Urothelium cell line (cell line): ENCODE results near the gene PRR14.

Experiments used
- DNase-seq: peaks from one replicate; pipeline ENCODE4 v3.0.0; 2011; ENCODE audit warnings: low spot score, mixed read lengths
- FAIRE-seq: peaks from 2 replicates; lab custom pipeline; 2011; peaks lifted over from hg19 to GRCh38; lab: Jason Lieb, UNC

The PRR14 gene

DNA sequence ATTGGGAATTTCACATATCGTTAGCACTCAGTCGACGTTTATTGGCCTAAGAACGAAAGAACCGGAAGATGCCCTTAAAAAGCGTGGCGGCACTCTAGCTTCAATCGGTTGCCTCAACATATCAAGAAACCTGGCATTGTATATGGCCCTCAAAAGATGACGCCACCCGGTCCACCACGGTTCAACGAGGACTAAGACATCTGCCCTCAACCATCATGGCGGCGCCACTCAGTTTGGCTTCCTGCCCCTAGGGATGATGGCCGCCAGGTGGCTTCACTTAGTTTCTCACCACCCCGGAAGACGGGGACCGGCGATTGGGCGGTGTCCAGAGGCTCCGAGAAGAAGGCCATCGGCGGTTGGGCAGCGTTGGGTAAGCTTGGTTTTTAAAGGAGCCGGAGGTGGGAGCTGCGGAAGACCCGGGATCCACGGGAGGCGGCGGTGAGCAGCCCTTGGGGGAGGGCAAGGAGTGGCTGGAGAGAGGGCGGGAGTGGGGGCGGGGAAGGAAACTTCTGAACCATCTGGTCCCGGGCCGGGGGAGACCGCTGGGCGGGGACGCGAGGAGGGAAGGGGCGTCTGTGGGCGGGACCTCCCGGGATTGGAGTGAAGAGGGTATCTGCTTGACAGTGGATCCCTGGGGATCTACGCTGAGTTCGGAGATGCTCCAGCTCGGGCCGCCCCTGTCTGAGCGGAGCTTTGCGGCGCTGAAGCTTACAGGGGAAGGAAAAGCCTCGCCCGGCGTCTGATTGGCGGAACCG lies at the start of gene PRR14:
Gene PRR14, plus strand, starts transcription at position 592 of the 755 bp plus-strand sequence. CDS start 686 bp downstream, outside the sequence.
- no peak for FAIRE-seq
- peak; percentile 91 for DNase-seq

DNA sequence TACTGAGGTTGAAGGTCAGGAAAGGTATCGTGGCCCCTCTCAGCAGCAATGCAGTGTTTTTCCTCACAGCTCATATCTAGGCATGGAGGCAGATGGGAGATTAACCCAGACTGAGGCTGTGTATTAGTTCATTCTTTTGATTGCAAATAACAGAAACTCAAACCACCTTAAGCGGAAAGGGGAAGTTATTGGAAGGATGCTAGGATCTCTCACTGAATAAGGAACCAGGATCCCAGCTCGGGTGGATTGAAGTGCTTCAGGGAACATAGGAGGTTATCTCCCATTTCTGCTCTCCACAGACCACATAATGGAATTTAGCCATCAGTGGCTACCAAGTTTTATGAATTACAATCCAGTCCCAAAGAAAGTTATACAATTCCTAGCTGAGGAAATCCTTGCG lies 48.8 kb upstream of the PRR14 start:
- FAIRE-seq (no peak), DNase-seq (no peak)

DNA sequence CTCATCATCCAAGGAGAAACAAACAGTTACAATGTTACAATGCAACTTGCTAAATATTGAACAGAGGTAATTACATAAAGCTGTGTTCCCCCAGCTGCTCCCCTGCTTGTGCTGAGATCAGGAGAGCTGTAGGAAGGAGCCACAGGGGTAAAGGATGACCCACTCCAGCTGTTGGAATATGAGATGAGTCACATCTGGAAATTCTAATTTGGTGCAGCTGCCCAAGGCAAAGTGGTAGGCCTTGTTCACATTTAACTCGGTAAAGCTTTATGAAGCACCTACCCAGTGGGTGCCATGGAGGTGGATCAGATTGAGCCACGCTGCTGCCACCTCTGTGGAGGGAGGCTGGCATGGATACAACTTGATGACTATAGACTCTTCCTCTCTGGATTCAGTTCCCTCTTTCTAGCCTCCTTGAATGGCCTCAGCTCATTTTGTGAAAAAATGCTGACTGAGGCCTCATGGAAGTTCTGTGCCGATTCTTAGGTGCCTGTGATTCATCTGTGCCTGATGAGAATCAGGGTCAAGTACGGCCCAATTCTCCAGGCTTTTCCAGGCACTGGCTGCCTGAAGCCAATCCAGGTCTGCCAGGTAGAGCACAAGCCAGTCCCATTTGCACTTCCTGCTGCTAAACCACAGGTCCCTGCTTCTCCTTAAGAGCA lies 48.0 kb upstream of the PRR14 start:
- DNase-seq (no peak), FAIRE-seq (no peak)

DNA sequence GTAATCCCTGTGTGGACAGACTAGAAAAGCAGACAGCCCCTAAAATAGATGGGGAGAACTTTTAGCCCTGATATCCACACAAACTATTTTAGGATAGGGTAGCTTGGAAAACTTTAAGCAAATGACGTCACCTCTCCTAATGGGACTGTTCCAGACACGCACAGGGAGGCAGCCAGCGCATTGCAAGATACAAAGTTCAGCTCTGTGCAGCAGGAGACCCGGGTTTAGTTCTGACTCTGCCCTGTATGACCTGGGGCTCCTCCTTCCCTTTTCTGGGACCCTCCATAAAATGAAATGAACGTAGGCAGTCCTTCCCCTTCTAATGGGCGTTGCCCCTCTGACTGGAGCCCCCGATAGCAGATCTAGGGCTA lies 46.8 kb upstream of the PRR14 start:
- no peak for FAIRE-seq
- DNase-seq = no peak

DNA sequence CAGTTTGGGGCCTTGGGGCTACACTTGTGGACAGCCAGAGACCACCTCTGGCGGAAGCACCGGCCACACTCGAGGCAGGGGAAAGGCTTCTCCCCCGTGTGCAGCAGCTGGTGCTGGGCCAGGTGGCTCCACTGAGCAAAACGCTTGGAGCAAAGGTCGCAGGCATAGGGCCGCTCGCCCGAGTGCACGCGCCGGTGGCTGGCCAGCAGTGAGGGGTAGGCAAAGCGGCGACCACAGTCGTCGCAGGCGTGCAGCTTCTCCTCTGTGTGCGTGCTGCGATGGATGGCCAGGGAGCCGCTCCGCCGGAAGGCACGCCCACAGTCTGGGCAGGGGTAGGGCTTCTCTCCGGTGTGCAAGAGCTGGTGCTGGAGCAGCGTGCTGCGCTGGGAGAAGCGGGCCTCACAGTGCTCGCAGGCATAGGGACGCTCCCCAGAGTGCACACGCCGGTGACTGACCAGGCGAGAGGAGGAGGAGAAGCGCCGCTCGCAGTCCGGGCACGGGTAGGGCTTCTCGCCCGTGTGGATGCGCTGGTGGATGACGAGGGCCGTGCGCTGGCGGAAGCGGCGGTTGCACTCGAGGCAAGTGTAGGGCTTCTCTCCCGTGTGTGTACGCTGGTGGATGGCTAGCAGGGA lies 46.3 kb upstream of the PRR14 start:
- no peak for FAIRE-seq

DNA sequence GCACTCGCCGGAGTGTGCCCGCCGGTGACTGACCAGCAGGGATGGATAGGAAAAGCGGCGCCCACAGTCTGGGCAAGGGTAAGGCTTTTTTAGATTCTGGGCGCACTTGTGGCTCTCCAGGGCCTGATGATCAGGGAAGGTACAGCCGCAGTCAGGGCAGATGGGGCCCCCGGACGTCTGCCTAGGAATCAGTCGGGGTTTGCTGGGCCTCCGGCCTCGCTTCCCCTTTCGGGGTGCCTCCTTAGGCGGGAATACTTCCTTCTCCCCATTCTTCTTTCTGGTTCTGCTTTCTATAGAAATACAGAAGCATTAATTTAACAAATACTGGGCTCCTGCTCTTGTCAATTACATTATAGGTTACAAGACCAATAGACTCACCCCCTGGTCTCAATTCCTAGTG lies 45.6 kb upstream of the PRR14 start:
- FAIRE-seq (no peak), DNase-seq (no peak)

More for the DNA sequence above, 46.3 kb upstream of the PRR14 start:
- DNase-seq = no peak

DNA sequence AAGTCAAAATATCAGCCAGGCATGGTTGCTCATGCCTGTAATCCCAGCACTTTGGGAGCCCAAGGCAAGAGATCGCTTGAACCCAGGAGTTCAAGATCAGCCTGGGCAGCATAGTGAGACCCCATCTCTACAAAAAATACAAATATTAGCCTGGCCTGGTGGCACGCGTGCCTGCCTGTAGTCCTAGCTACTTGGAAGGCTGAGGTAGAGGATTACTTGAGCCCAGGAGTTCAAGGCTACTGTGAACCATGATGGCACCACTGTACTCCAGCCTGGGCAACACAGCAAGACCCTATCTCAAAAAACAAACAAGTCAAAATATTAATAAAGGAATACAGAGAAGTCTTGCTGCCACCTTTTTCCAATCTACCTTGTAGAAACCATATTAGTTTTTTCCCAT lies 44.8 kb upstream of the PRR14 start:
- FAIRE-seq (no peak), DNase-seq (no peak)

DNA sequence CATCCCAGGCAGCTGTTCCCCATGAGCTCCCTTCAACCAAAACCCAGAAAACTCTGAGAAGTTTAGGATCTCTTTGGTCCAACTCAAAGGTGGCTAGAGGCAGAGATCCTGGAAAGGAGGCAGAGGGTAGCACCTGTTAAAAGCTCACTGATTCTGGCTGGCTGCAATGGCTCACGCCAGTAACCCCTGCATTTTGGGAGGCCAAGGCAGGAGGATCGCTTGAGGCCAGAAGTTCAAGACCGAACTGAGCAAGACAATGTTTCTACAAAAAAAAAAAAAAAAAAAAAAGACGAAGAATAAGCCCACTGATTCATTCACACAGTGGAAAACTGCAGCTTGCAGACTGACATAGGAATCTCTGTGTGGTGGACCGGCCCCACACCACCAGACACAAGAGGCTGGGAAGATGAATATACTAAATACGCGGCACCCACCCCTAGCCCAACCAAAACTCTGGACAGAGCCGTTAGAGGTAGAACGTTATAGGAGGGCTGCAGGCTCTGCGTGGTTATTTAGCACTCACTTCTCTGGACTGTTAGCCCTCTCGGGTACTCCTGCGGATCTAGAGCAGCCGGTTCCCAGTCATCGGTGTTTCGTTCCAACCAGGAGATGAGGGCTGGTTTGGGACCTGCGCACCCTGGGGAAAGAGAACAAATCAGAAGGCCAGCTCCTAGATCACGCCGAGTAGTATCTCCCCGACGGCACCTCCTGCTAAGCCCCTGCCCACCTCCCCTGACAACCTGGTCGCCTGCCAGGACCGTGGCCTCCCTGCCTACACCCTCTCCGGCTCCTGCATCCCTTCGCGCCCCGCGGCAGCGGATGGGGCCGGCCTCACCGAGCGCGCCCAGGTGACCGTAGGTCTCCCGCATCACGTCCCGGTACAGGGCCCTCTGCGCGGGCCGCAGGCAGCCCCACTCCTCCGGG lies 41.5 kb upstream of the PRR14 start:
- no peak for FAIRE-seq
- peak; percentile 45 for DNase-seq

DNA sequence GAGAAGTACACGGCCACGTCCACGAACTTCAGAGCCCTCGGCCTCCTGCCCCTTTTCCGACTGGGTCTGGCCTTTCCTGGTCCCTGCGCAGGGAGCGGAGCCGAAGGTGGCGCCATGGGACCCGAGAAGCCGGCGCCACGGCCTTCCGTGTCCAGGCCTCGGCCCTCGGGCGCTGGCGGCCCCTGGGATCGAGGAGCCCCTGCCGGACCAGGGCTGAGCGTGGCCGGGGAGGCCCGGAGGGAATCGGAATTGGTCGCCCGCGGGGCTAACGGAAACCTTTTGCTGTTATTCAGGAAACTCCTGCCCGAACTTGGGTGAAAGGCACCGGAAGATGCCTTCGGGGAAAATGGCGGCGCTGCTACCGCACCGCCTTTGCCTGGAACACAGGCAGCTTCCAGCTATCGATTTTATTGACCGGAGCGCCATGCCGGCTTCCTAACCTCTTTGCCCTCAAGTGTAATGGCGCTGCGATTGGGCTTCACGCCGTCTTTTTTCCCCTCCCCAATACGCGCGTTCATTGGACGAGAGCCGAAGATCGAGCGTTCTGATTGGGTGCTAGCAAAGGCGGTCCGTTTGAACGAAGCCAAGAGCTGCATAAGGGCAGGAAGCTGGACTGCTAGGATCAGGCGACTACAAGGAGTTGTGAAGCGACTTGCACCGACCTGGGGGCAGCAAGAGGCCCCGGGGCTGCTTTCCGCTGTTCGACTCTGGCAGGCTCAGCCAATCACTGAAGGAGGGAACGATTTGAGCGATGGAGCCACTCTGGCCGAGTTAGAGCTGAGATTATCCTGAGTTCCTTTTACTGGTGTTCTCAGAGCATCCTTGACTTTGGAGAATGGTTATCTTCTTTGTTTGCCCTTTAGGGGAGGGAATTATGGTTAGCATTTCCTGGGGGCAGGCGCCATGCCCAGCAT lies 40.6 kb upstream of the PRR14 start, which contains the start of gene ZNF689:
Gene ZNF689, minus strand, starts transcription at position 464 of the 914 bp plus-strand sequence. Its CDS starts 348 bp downstream, at position 116.
- no peak for FAIRE-seq
- DNase-seq = peak; percentile 91

DNA sequence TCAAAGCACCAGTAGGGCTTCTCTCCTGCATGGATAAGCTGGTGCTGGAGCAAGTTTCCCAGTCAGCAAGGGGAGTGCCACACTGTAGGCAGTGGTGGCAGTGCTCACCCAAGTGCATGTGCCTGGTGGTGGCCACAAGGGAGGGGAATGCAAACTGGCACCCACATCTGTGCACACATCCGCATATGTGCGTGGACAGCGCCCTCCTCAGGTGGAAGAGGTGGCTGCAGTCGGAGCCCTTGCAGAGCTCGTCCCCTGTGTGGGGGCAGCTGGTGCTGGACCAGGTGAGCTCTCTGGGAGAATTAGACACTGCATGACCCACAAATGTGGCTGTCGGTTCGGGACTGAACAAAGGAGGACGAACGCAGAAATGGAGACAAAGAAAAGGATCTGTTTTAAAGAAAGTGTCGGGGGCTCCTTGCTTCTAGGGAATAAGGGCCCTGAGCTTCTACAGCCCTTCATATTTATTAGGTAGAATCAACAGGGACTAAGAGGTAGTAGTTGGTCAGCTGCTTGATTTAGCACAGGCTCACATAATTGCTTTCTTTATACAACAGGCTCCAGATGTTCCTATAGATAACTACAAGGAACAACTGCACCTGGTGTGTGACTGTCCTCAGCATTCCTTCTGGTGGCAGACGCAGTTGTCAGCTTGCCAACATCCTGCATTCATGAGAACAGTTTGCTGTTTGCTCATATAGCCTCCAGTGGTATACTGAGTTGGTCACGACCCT lies 35.2 kb upstream of the PRR14 start:
- no peak for FAIRE-seq
- peak; percentile 28 for DNase-seq

DNA sequence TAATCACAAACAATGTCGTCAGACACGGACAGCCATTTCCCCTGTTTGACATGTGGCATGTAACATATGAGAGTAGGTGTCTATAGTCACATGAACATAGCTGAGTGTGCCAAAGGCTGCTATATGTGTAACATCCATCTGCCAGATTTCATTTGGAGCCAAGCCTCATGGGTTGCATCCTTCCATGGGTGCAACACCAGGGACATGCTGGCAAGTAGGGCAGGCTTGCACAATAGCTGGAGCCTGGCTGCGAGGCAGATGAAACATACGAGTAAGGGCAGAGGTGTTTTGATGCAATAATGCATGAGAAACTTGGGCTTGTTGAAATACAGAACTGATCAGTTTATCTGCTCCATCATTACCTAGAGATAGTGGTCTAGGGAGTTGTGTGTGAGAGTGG lies 31.6 kb upstream of the PRR14 start:
- no peak for FAIRE-seq
- DNase-seq = no peak

DNA sequence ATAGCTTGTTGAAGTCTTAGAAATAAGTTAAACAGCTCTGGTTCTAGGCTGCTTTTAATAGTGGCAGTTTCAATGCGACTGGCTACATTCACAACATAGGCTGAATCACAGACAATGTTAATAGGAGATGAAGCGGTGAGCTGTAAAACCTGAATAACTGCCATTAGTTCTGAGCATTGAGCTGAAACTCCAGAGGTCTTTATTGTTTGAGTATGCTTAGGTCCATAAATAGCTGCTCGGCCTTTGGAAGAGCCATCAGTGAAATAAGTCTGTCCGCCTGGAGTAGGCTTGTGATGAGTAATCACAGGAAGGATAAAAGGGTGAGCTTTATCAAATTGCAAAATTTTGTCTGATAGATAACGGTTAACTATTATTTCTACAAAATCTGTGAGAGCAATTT lies 31.1 kb upstream of the PRR14 start:
- FAIRE-seq (no peak), DNase-seq (no peak)

DNA sequence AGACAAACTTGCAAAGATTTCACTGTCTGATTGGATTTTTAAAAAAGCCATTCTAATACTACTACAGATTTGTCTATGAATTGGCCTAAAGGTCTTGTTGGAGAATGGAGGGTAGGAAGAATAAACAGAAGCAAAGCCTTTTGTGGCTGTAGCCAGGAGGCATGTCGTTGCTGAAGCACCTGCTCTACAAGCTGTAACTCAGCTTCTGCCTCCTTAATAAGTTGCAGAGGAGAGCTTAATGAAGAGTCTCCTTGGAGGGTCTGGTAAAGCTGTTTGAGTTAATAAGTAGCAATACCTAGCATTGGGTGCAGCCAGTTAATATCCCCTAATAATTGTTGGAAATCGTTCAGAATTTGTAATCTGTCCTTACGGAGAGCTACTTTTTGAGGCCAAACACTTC lies 30.6 kb upstream of the PRR14 start:
- no peak for DNase-seq
- no peak for FAIRE-seq

DNA sequence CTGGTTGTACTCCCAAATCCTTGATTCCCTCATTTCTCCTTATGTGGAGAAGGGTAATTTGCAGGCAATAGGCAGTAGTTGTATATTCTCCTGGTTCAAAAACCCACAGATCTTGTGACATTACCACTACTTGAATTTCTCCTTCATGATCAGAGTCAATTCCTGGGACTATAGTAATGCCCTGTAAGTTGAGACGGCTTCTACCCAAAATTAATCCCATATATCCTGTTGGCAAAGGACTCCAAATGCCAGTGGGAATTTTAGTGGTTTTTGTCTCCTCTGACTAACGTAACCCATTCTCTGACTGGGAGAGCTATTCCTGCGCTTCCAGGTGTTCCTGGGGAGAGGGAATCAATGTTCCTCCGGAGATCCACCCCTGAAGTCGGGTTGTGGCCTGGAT lies 29.0 kb upstream of the PRR14 start:
- FAIRE-seq (no peak), DNase-seq (no peak)

DNA sequence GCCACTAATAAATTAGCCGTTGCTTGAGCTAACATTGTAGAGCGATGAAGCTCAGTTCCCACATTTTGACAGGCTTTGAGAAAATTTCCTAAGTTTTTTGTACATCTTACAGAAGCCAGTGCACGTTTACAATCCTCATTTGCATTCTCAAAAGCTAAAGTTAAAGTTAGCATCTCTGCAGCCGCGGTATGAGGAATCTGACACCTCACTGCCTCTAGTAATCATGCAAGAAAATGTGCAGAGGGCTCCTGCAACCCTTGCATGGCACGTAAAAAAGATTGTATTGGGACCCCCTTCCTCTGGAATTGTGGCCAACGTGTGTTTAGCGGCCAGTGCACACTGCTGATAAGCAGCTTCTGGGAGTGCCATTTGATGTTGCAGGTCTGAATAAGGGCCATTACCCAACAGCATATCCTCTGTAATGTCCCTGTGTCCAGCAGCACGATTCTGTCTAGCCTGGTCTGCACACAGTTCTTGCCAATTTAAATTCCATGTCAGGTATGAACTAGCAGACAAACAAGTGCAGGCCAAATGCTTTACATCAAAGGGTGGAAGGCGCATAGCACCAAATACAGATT lies 28.2 kb upstream of the PRR14 start:
- DNase-seq (no peak), FAIRE-seq (no peak)

DNA sequence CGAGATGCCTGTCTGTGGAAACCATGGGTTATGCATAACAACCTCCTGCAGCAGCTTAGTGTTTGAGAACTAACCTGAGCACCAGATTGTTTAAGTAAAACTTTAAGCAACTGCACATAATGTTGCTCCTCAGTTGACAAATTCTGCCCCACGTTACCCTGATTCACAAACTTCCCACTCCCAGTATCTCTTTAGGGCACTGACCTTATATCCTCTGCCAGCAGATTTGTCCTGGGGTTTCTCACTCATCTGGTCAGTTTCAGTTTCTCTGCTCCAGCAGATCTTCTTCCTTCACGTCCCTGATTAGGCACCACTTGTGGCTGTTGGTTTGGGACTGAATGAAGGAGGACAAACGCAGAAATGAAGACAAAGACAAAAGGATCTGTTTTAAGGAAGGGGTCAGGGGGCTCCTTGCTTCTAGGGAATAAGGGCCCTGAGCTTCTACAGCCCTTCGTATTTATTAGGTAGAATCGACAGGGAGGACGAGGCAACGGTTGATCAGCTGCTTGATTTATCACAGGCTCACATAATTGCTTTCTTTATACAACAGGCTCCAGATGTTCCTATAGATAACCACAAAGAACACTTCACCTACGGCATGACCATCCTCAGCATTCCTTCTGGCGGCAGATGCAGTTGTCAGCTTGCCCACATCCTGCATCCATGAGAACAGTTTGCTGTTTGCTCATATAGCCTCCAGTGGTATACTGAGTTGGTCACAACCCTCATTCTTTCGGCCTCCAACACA lies 27.1 kb upstream of the PRR14 start:
- FAIRE-seq (no peak), DNase-seq (no peak)

DNA sequence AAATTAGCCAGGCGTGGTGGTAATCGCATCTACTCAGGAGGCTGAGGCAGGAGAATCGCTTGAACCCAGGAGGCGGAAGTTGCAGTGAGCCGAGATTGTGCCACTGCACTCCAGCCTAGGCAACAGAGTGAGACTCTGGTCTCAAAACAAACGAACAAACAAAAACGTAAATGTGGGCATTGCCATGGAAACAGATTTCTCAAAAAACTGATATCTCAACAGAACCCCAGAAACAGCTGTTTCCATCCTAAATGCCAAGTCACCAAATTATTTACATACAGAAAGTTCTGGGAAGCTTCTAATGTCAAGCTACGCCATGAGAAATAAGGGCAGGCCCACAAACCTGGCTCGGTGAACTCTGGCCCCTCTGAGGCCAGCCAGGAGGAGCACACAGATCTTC lies 24.5 kb upstream of the PRR14 start:
- no peak for FAIRE-seq

More for the DNA sequence above, 24.5 kb upstream of the PRR14 start:
- no peak for DNase-seq
